Esophagus muscularis mucosa (tissue), 4 donors: ENCODE measurements around the gene KLHL1.

Experiments used
- CTCF ChIP-seq, 3 experiments: fragments of 200-600 bp in 2 of 3; fragments of 450-650 bp in 1 of 3; sonication (generic) in 2 of 3; IDR thresholded peaks; one replicate each; pipeline ENCODE4 v1.5.1; 2017 to 2019; ENCODE audit warnings: antibody characterized with exemption in 3 of 3, mild to moderate bottlenecking in 2 of 3, moderate library complexity in 1 of 3
- EP300 ChIP-seq: sonication (generic); formaldehyde crosslinking; IDR thresholded peaks from one replicate; pipeline ENCODE4 v1.6.1; 2017; ENCODE audit warnings: antibody characterized with exemption
- POLR2A ChIP-seq: fragments of 450-650 bp; IDR thresholded peaks from one replicate; pipeline ENCODE4 v1.6.1; 2017; ENCODE audit warnings: antibody characterized with exemption, moderate library complexity, mild to moderate bottlenecking, low read depth

- TF ChIP-seq POLR2A, result no peak
- TF ChIP-seq CTCF (IDR thresholded peaks at IDR 0.05), result no peak
- no peak for TF ChIP-seq EP300
These were observed 53.7 kb downstream of the KLHL1 start for GRCh38 chr13:70054572-70054971.
